Neural cell (in vitro differentiated cells): ENCODE results near the gene SFMBT2. TPM values are rescaled to one million over a fixed set of nuclear protein-coding genes. Genes with fewer than 3 reads are reported as not detected.

ENCODE experiments used
- H2AFZ ChIP-seq: fragments of 200-600, 300-800 bp; sonication (generic), shearing (Covaris generic); 2 replicates; pipeline ENCODE4 v1.6.0; 2014; ENCODE audit warnings: low read depth, mild to moderate bottlenecking, antibody characterized with exemption, low read length, moderate library complexity
- H3F3A ChIP-seq: fragments of 200-600 bp; shearing (Covaris generic); 2 replicates; pipeline ENCODE4 v1.6.1; 2016; ENCODE audit warnings: mild to moderate bottlenecking, moderate library complexity, mixed read lengths, antibody characterized with exemption, low read length; ENCODE audit not compliant: insufficient read depth, poor library complexity, severe bottlenecking
- H3K27ac ChIP-seq: fragments of 200-600, 300-800 bp; sonication (generic), shearing (Covaris generic); 2 replicates; pipeline ENCODE4 v1.5.1; 2014; ENCODE audit warnings: mild to moderate bottlenecking, low read length, moderate library complexity
- H3K27me3 ChIP-seq: fragments of 300-800, 200-600 bp; sonication (generic), shearing (Covaris generic); 2 replicates; pipeline ENCODE4 v1.6.0; 2014; ENCODE audit warnings: mild to moderate bottlenecking, low read depth, low read length, moderate library complexity; ENCODE audit not compliant: insufficient read depth
- H3K36me3 ChIP-seq: fragments of 300-800, 200-600 bp; sonication (generic), shearing (Covaris generic); 2 replicates; pipeline ENCODE4 v1.5.1; 2014; ENCODE audit warnings: mild to moderate bottlenecking, antibody characterized with exemption, low read length, moderate library complexity; ENCODE audit not compliant: insufficient read depth
- H3K4me2 ChIP-seq: fragments of 300-800, 200-600 bp; sonication (generic), shearing (Covaris generic); 2 replicates; pipeline ENCODE4 v1.6.0; 2014; ENCODE audit warnings: mild to moderate bottlenecking, low read length
- H3K4me3 ChIP-seq: fragments of 300-800, 200-600 bp; sonication (generic), shearing (Covaris generic); 2 replicates; pipeline ENCODE4 v1.5.1; 2014; ENCODE audit warnings: mild to moderate bottlenecking, low read length, moderate library complexity
- H3K79me2 ChIP-seq: fragments of 200-600 bp; shearing (Covaris generic); replicated peaks from 2 replicates; pipeline ENCODE4 v1.6.0; 2014; ENCODE audit warnings: mild to moderate bottlenecking, low read length, moderate library complexity; ENCODE audit not compliant: insufficient read depth
- H3K9ac ChIP-seq: fragments of 300-800, 200-600 bp; sonication (generic), shearing (Covaris generic); 2 replicates; pipeline ENCODE4 v1.6.1; 2016; ENCODE audit warnings: mild to moderate bottlenecking, low read length, mixed read lengths
- H3K9me2 ChIP-seq: fragments of 200-600 bp; shearing (Covaris generic); 2 replicates; pipeline ENCODE4 v1.6.1; 2016; ENCODE audit warnings: mild to moderate bottlenecking, low read length, mixed read lengths; ENCODE audit not compliant: insufficient read depth
- H3K9me3 ChIP-seq: fragments of 200-600, 300-800 bp; sonication (generic), shearing (Covaris generic); 2 replicates; pipeline ENCODE4 v1.6.1; 2016; ENCODE audit warnings: mild to moderate bottlenecking, mixed run types, low read length, moderate library complexity, mixed read lengths
- H4K20me1 ChIP-seq: fragments of 200-600 bp; shearing (Covaris generic); 2 replicates; pipeline ENCODE4 v1.6.1; 2016; ENCODE audit warnings: mild to moderate bottlenecking, mixed run types; ENCODE audit not compliant: insufficient read depth
- EP300 ChIP-seq: fragments of 450-650 bp; conservative IDR thresholded peaks from 2 replicates; pipeline ENCODE4 v1.6.1; 2014; ENCODE audit warnings: antibody characterized with exemption, mild to moderate bottlenecking, moderate library complexity; ENCODE audit not compliant: poor library complexity, severe bottlenecking
- EZH2 ChIP-seq: fragments of 200-600, 300-800 bp; shearing (Covaris generic), sonication (generic); IDR thresholded peaks from 2 replicates; pipeline ENCODE4 v1.6.1; 2014; ENCODE audit warnings: antibody characterized with exemption, low read length, borderline replicate concordance, mild to moderate bottlenecking; ENCODE audit not compliant: insufficient read depth, poor library complexity, severe bottlenecking
- MXI1 ChIP-seq: fragments of 450-650 bp; conservative IDR thresholded peaks from 2 replicates; pipeline ENCODE4 v1.6.1; 2014; ENCODE audit warnings: antibody characterized with exemption, mild to moderate bottlenecking; ENCODE audit not compliant: poor library complexity, severe bottlenecking
- POLR2AphosphoS5 ChIP-seq: IDR thresholded peaks from 2 replicates; pipeline ENCODE4 v1.6.1; 2012
- RAD21 ChIP-seq: fragments of 450-650 bp; conservative IDR thresholded peaks from 2 replicates; pipeline ENCODE4 v1.6.1; 2014; ENCODE audit warnings: antibody characterized with exemption, mild to moderate bottlenecking, moderate library complexity
- SMC3 ChIP-seq: fragments of 450-650 bp; conservative IDR thresholded peaks from 2 replicates; pipeline ENCODE4 v1.6.1; 2014; ENCODE audit warnings: antibody characterized with exemption, mild to moderate bottlenecking, moderate library complexity; ENCODE audit not compliant: poor library complexity
- TAF1 ChIP-seq: IDR thresholded peaks from 2 replicates; pipeline ENCODE4 v1.6.1; 2012; ENCODE audit warnings: low read depth
- polyA plus RNA-seq: library from polyadenylated mRNA; depleted of rRNA; stranded (reverse); fragments of >200 nt; gene quantifications from 2 replicates; pipeline ENCODE4 v1.2.3, GENCODE V29; 2014
- TF ChIP-seq, protein P1 (sequence below): IDR thresholded peaks from 2 replicates; pipeline ENCODE4 v1.6.1; 2012; ENCODE audit warnings: borderline replicate concordance
- TF ChIP-seq, protein P2 (sequence below): fragments of 450-650 bp; IDR thresholded peaks from 2 replicates; pipeline ENCODE4 v1.5.1; 2014; ENCODE audit warnings: antibody characterized with exemption, mild to moderate bottlenecking, moderate library complexity; ENCODE audit not compliant: poor library complexity, severe bottlenecking

SFMBT2 gene
- polyA plus RNA-seq, 1 donor from 2014 or later, result 1.3 TPM

- TF ChIP-seq, protein P1, sequence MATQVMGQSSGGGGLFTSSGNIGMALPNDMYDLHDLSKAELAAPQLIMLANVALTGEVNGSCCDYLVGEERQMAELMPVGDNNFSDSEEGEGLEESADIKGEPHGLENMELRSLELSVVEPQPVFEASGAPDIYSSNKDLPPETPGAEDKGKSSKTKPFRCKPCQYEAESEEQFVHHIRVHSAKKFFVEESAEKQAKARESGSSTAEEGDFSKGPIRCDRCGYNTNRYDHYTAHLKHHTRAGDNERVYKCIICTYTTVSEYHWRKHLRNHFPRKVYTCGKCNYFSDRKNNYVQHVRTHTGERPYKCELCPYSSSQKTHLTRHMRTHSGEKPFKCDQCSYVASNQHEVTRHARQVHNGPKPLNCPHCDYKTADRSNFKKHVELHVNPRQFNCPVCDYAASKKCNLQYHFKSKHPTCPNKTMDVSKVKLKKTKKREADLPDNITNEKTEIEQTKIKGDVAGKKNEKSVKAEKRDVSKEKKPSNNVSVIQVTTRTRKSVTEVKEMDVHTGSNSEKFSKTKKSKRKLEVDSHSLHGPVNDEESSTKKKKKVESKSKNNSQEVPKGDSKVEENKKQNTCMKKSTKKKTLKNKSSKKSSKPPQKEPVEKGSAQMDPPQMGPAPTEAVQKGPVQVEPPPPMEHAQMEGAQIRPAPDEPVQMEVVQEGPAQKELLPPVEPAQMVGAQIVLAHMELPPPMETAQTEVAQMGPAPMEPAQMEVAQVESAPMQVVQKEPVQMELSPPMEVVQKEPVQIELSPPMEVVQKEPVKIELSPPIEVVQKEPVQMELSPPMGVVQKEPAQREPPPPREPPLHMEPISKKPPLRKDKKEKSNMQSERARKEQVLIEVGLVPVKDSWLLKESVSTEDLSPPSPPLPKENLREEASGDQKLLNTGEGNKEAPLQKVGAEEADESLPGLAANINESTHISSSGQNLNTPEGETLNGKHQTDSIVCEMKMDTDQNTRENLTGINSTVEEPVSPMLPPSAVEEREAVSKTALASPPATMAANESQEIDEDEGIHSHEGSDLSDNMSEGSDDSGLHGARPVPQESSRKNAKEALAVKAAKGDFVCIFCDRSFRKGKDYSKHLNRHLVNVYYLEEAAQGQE, result no peak
- TF ChIP-seq POLR2AphosphoS5 (no peak), SMC3 (no peak), TAF1 (no peak), MXI1 (no peak), EZH2 (no peak), RAD21 (no peak), EP300 (no peak)
- TF ChIP-seq, protein P2, sequence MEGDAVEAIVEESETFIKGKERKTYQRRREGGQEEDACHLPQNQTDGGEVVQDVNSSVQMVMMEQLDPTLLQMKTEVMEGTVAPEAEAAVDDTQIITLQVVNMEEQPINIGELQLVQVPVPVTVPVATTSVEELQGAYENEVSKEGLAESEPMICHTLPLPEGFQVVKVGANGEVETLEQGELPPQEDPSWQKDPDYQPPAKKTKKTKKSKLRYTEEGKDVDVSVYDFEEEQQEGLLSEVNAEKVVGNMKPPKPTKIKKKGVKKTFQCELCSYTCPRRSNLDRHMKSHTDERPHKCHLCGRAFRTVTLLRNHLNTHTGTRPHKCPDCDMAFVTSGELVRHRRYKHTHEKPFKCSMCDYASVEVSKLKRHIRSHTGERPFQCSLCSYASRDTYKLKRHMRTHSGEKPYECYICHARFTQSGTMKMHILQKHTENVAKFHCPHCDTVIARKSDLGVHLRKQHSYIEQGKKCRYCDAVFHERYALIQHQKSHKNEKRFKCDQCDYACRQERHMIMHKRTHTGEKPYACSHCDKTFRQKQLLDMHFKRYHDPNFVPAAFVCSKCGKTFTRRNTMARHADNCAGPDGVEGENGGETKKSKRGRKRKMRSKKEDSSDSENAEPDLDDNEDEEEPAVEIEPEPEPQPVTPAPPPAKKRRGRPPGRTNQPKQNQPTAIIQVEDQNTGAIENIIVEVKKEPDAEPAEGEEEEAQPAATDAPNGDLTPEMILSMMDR, result no peak
- Histone ChIP-seq H3K79me2 (no peaks in the 10 kb centered on the region), H2AFZ (no peak overlapping the region), H3K9me3 (no peaks in the 10 kb centered on the region), H3K9me2 (no peaks in the 10 kb centered on the region), H3F3A (no peaks in the 10 kb centered on the region), H3K9ac (no peak overlapping the region), H3K4me3 (no peak overlapping the region), H3K27me3 (no peaks in the 10 kb centered on the region), H3K4me2 (no peak overlapping the region), H3K27ac (no peak overlapping the region), H4K20me1 (no peaks in the 10 kb centered on the region), H3K36me3 (no peaks in the 10 kb centered on the region)
Measured at GRCh38 chr10:7162331-7162730, 248.5 kb downstream of the SFMBT2 start.

GRCh38 chr10:7161484-7162250 lies 249.2 kb downstream of the SFMBT2 start:
- no peaks in the 10 kb centered on the region for H3K9me3 ChIP-seq
- no peak overlapping the region for H3K4me2 ChIP-seq
- no peaks in the 10 kb centered on the region for H3K27me3 ChIP-seq
- no peak for TF ChIP-seq SMC3
- TF ChIP-seq RAD21, result no peak
- TF ChIP-seq, protein P1, result no peak
- no peak for TF ChIP-seq TAF1
- TF ChIP-seq EP300, result no peak
- TF ChIP-seq, protein P2, result no peak
- no peak for TF ChIP-seq MXI1
- no peak for TF ChIP-seq EZH2
- no peak for TF ChIP-seq POLR2AphosphoS5
- H4K20me1 ChIP-seq, result no peaks in the 10 kb centered on the region
- no peaks in the 10 kb centered on the region for H3K9me2 ChIP-seq
- H3K79me2 ChIP-seq, result no peaks in the 10 kb centered on the region
- H3K27ac ChIP-seq, result no peak overlapping the region
- no peak overlapping the region for H2AFZ ChIP-seq
- no peak overlapping the region for H3K9ac ChIP-seq
- H3K36me3 ChIP-seq, result no peaks in the 10 kb centered on the region
- H3F3A ChIP-seq, result no peaks in the 10 kb centered on the region
- H3K4me3 ChIP-seq, result no peak overlapping the region
